SK-N-MC (cell line): ENCODE data around the gene PKM.

Experiments
- EZH2 ChIP-seq: fragments of 200-600 bp; sonication (generic); IDR thresholded peaks from one replicate; pipeline ENCODE4 v1.6.1; 2017; ENCODE audit warnings: antibody characterized with exemption
- FOXP2 ChIP-seq: optimal IDR thresholded peaks from 2 replicates; pipeline ENCODE3; 2011; ENCODE audit warnings: mild to moderate bottlenecking, moderate library complexity; ENCODE audit not compliant: insufficient read depth; ENCODE audit errors: extremely low read length, control extremely low read depth
- POLR2AphosphoS5 ChIP-seq: IDR thresholded peaks from 2 replicates; pipeline ENCODE4 v1.6.1; 2012; ENCODE audit warnings: mild to moderate bottlenecking, low read depth, low read length, borderline replicate concordance

GRCh38 chr15:72176159-72176558 lies 54.8 kb downstream of the PKM start:
- TF ChIP-seq POLR2AphosphoS5 (no peak), EZH2 (no peak), FOXP2 (no peak)
